ENCODE data around the gene SH2D7. TPM values are rescaled to one million over a fixed set of nuclear protein-coding genes. Genes with fewer than 3 reads are reported as not detected.

SH2D7 gene
- total RNA-seq, 1 donor from 2014 or later = not detected

GRCh38 chr15:78059110-78059839, 33.1 kb upstream of the SH2D7 start:
- no peak for DNase-seq (ENCODE audit: extremely low spot score, unreplicated experiment)
- Mint-ChIP-seq H3K27ac (ENCODE audit: unreplicated experiment) (peak overlapping the region; percentile 76), H3K4me1 (ENCODE audit: unreplicated experiment) (peaks cover 58% of the 10 kb centered on the region), H3K36me3 (ENCODE audit: unreplicated experiment) (peaks cover 2% of the 10 kb centered on the region), H3K9me3 (ENCODE audit: unreplicated experiment) (no peaks in the 10 kb centered on the region), H3K4me3 (ENCODE audit: unreplicated experiment) (no peak overlapping the region), H3K27me3 (ENCODE audit: unreplicated experiment) (no peaks in the 10 kb centered on the region)
- no peak for TF ChIP-seq CTCF (IDR thresholded peaks at IDR 0.05)

- DNase-seq (ENCODE audit: extremely low spot score, unreplicated experiment) = no peak
- no peaks in the 10 kb centered on the region for H3K9me3 Mint-ChIP-seq (ENCODE audit: unreplicated experiment)
- H3K36me3 Mint-ChIP-seq (ENCODE audit: unreplicated experiment) = peaks cover 2% of the 10 kb centered on the region
- TF ChIP-seq CTCF (IDR thresholded peaks at IDR 0.05) = no peak
- H3K4me3 Mint-ChIP-seq (ENCODE audit: unreplicated experiment) = no peak overlapping the region
- no peaks in the 10 kb centered on the region for H3K27me3 Mint-ChIP-seq (ENCODE audit: unreplicated experiment)
- peaks cover 54% of the 10 kb centered on the region for H3K4me1 Mint-ChIP-seq (ENCODE audit: unreplicated experiment)
- peak overlapping the region; percentile 15 for H3K27ac Mint-ChIP-seq (ENCODE audit: unreplicated experiment)
Observed at GRCh38 chr15:78060232-78060631, 32.1 kb upstream of the SH2D7 start.

GRCh38 chr15:78061963-78062427, 30.4 kb upstream of the SH2D7 start:
- no peaks in the 10 kb centered on the region for H3K9me3 Mint-ChIP-seq (ENCODE audit: unreplicated experiment)
- H3K27me3 Mint-ChIP-seq (ENCODE audit: unreplicated experiment) = no peaks in the 10 kb centered on the region
- H3K36me3 Mint-ChIP-seq (ENCODE audit: unreplicated experiment) = peaks cover 2% of the 10 kb centered on the region
- peaks cover 37% of the 10 kb centered on the region for H3K4me1 Mint-ChIP-seq (ENCODE audit: unreplicated experiment)
- no peak for DNase-seq (ENCODE audit: extremely low spot score, unreplicated experiment)
- H3K27ac Mint-ChIP-seq (ENCODE audit: unreplicated experiment) = peak overlapping the region; percentile 88
- H3K4me3 Mint-ChIP-seq (ENCODE audit: unreplicated experiment) = peak overlapping the region; percentile 53
- no peak for TF ChIP-seq CTCF (IDR thresholded peaks at IDR 0.05)

GRCh38 chr15:78063217-78063616, 29.1 kb upstream of the SH2D7 start:
- Mint-ChIP-seq H3K27me3 (ENCODE audit: unreplicated experiment) (no peaks in the 10 kb centered on the region), H3K36me3 (ENCODE audit: unreplicated experiment) (peaks cover 2% of the 10 kb centered on the region), H3K27ac (ENCODE audit: unreplicated experiment) (no peak overlapping the region), H3K4me1 (ENCODE audit: unreplicated experiment) (peaks cover 25% of the 10 kb centered on the region), H3K9me3 (ENCODE audit: unreplicated experiment) (no peaks in the 10 kb centered on the region), H3K4me3 (ENCODE audit: unreplicated experiment) (no peak overlapping the region)
- DNase-seq (ENCODE audit: extremely low spot score, unreplicated experiment) = no peak
- TF ChIP-seq CTCF (IDR thresholded peaks at IDR 0.05) = no peak

- Mint-ChIP-seq H3K4me3 (ENCODE audit: unreplicated experiment) (no peak overlapping the region), H3K36me3 (ENCODE audit: unreplicated experiment) (peaks cover under 1% of the 10 kb centered on the region), H3K4me1 (ENCODE audit: unreplicated experiment) (peaks cover 19% of the 10 kb centered on the region), H3K9me3 (ENCODE audit: unreplicated experiment) (no peaks in the 10 kb centered on the region), H3K27ac (ENCODE audit: unreplicated experiment) (no peak overlapping the region), H3K27me3 (ENCODE audit: unreplicated experiment) (no peaks in the 10 kb centered on the region)
- TF ChIP-seq CTCF (IDR thresholded peaks at IDR 0.05) = no peak
- DNase-seq (ENCODE audit: extremely low spot score, unreplicated experiment) = no peak
Observed at GRCh38 chr15:78063970-78064385, 28.4 kb upstream of the SH2D7 start.

All from osteocyte (in vitro differentiated cells).